Lung (tissue), 12 donors: Measurements from ENCODE around the gene RASGRP2. TPM values are rescaled to one million over a fixed set of nuclear protein-coding genes. Genes with fewer than 3 reads are reported as not detected.

ENCODE experiments used
- ATAC-seq: fragments of 200-7000 bp; cut with Tn5 transposase; one replicate; pipeline ENCODE4 v1.9.1; 2020; ENCODE audit warnings: moderate number of reproducible peaks; ENCODE audit not compliant: insufficient read depth, low FRiP score
- DNase-seq, 3 donors: peaks; one replicate each; pipeline ENCODE4 v3.0.0-alpha.2; 2013 to 2017
- H3K27ac ChIP-seq, 2 donors: one replicate each; pipeline ENCODE4 v1.5.1; 2013; ENCODE audit warnings: mild to moderate bottlenecking in 2 of 2, moderate library complexity in 2 of 2, control low read depth in 1 of 2, inconsistent platforms in 1 of 2, low read depth in 1 of 2, low read length in 1 of 2
- H3K27me3 ChIP-seq, 3 donors: one replicate each; pipeline ENCODE4 v1.5.1; 2013; ENCODE audit warnings: low read length in 2 of 3; ENCODE audit not compliant: control insufficient read depth in 3 of 3, insufficient read depth in 3 of 3
- H3K36me3 ChIP-seq, 4 donors: one replicate each; pipeline ENCODE4 v1.5.1; 2013; ENCODE audit warnings: low read length in 4 of 4, mild to moderate bottlenecking in 1 of 4, moderate library complexity in 1 of 4; ENCODE audit not compliant: control insufficient read depth in 4 of 4, insufficient read depth in 4 of 4
- H3K4me1 ChIP-seq, 5 donors: one replicate each; pipeline ENCODE4 v1.5.1; 2013; ENCODE audit warnings: low read length in 5 of 5, mild to moderate bottlenecking in 2 of 5, moderate library complexity in 1 of 5; ENCODE audit not compliant: control insufficient read depth in 5 of 5, insufficient read depth in 5 of 5
- H3K4me3 ChIP-seq: one replicate; pipeline ENCODE4 v1.5.1; 2013; ENCODE audit warnings: mild to moderate bottlenecking, control low read depth, moderate library complexity
- H3K9ac ChIP-seq, 2 donors: one replicate each; pipeline ENCODE4 v1.5.1; 2013; ENCODE audit warnings: low read length in 2 of 2, control low read depth in 1 of 2; ENCODE audit not compliant: insufficient read depth in 1 of 2
- H3K9me3 ChIP-seq, 4 donors: one replicate each; pipeline ENCODE4 v1.5.1; 2013; ENCODE audit warnings: low read length in 3 of 4, mild to moderate bottlenecking in 1 of 4, moderate library complexity in 1 of 4; ENCODE audit not compliant: control insufficient read depth in 4 of 4, insufficient read depth in 3 of 4
- CTCF ChIP-seq: IDR thresholded peaks from 2 replicates; pipeline ENCODE4 v1.5.1; 2012; ENCODE audit warnings: mild to moderate bottlenecking; ENCODE audit errors: control extremely low read depth, extremely low read depth
- WGBS, 2 donors: extraction: QIAGEN DNeasy Blood & Tissue Kit; methylation state at CpG; one replicate each; pipeline ENCODE4 v1.1.7; 2013; 5-methylcytosine and 5-hydroxymethylcytosine counted together
- polyA plus RNA-seq, 2 donors: library from polyadenylated mRNA; stranded (reverse); fragments of 200-250 nt; gene quantifications; one replicate each; pipeline ENCODE4 v1.2.1, GENCODE V29; 2013
- total RNA-seq, 2 donors: library from RNA; depleted of rRNA in 1 of 2; stranded (reverse); fragments of >200 nt in 1 of 2; gene quantifications; one replicate each; pipeline ENCODE4 v1.2.1, GENCODE V29; 2014 to 2021
- donor health status: control.
- donor health status: control.
- donor health status: Bipolar disorder and iron deficiency.
- donor health status: healthy.
- donor health status: DM: yes; HTN: yes; CAD: no.

The RASGRP2 gene
- total and polyA plus RNA-seq, 4 donors: 20.0 to 46.4 (median 30.8) TPM

GRCh38 chr11:64757549-64758329, 13.8 kb upstream of the RASGRP2 start:
- DNase-seq (no peak), ATAC-seq (no peak)
- Histone ChIP-seq H3K4me3 (no peak overlapping the region), H3K27ac (no peak overlapping the region), H3K9me3 (no peaks in the 10 kb centered on the region), H3K27me3 (no peaks in the 10 kb centered on the region), H3K4me1 (peaks cover 0 to 17% (median 8%) of the 10 kb centered on the region in 5 donors), H3K36me3 (peaks cover 0 to 4% (median 2%) of the 10 kb centered on the region in 4 donors), H3K9ac (no peak overlapping the region)
- no peak for TF ChIP-seq CTCF
- WGBS, 2 donors: 86 to 90% methylated on average over 19 of the region's 19 CpGs

- DNase-seq (no peak), ATAC-seq (no peak)
- 89% methylated on average over 13 of the region's 13 CpGs for WGBS, 2 donors
- Histone ChIP-seq H3K27me3 (no peaks in the 10 kb centered on the region), H3K9ac (no peak overlapping the region), H3K9me3 (no peaks in the 10 kb centered on the region), H3K36me3 (peaks cover 0 to 4% (median 1%) of the 10 kb centered on the region in 4 donors), H3K4me1 (peaks cover 0 to 17% (median 8%) of the 10 kb centered on the region in 5 donors), H3K4me3 (no peak overlapping the region), H3K27ac (no peak overlapping the region)
- TF ChIP-seq CTCF: no peak
Observed at GRCh38 chr11:64755681-64756361, 11.9 kb upstream of the RASGRP2 start.

- H3K4me1 ChIP-seq: peaks cover 0 to 10% (median 2%) of the 10 kb centered on the region in 5 donors
- no peak overlapping the region for H3K27ac ChIP-seq
- no peaks in the 10 kb centered on the region for H3K27me3 ChIP-seq
- ATAC-seq: no peak
- no peak for DNase-seq
- no peaks in the 10 kb centered on the region for H3K9me3 ChIP-seq
- H3K36me3 ChIP-seq: peaks cover 0 to 4% (median 1%) of the 10 kb centered on the region in 4 donors
- no peak overlapping the region for H3K4me3 ChIP-seq
- no peak overlapping the region for H3K9ac ChIP-seq
- WGBS, 2 donors: 93% methylated on average over 21 of the region's 21 CpGs
- TF ChIP-seq CTCF: no peak
Observed at GRCh38 chr11:64754919-64755662, 11.1 kb upstream of the RASGRP2 start.
